T-cell (primary cell): ENCODE measurements around the gene B3GALT5. TPM values are rescaled to one million over a fixed set of nuclear protein-coding genes. Genes with fewer than 3 reads are reported as not detected.

Experiments used
- ATAC-seq, 4 experiments: fragments of 200-7000 bp in 3 of 4; fragments of 150-1000 bp in 1 of 4; cut with Tn5 transposase; replicated peaks in 1 of 4; 1 replicate in 3 of 4; 2 replicates in 1 of 4; pipeline ENCODE4 v1.10.0; 2021; ENCODE audit warnings: moderate library complexity in 3 of 4, mild to moderate bottlenecking in 2 of 4, moderate number of reproducible peaks in 1 of 4
- CTCF ChIA-PET, 2 donors: fragments of 300-600 bp; sonication (Branson Sonifier 250); formaldehyde crosslinking; loops; one replicate each; lab custom pipeline; 2022; ENCODE audit warnings: antibody characterized with exemption in 2 of 2; lab: Charles Lee
- POLR2A ChIA-PET, 2 donors: fragments of 300-600 bp; sonication (Branson Sonifier 250); formaldehyde crosslinking; loops; one replicate each; lab custom pipeline; 2022; ENCODE audit warnings: antibody characterized with exemption in 2 of 2; lab: Charles Lee
- DNase-seq, 35 experiments: peaks; one replicate each; pipeline versions ENCODE4 v3.0.0 to v3.0.0-alpha.2; 2013 to 2023
- H3K27ac ChIP-seq: one replicate; pipeline ENCODE4 v1.5.1; 2013; ENCODE audit warnings: low read length
- H3K27me3 ChIP-seq, 2 experiments: replicated peaks in 1 of 2; 1 replicate in 1 of 2; 2 replicates in 1 of 2; pipeline versions ENCODE4 v1.6.1 to v1.7.0; 2013; ENCODE audit warnings: low read length in 1 of 2, mixed read lengths in 1 of 2; ENCODE audit not compliant: control insufficient read depth in 2 of 2, insufficient read depth in 2 of 2; ENCODE audit errors: extremely low read depth in 1 of 2
- H3K36me3 ChIP-seq, 2 donors: 1 replicate in 1 of 2; 2 replicates in 1 of 2; pipeline versions ENCODE4 v1.6.1 to v1.7.0; 2013; ENCODE audit warnings: low read length in 1 of 2; ENCODE audit not compliant: control insufficient read depth in 2 of 2, insufficient read depth in 1 of 2; ENCODE audit errors: extremely low read depth in 1 of 2
- H3K4me1 ChIP-seq, 2 experiments: 1 replicate in 1 of 2; 2 replicates in 1 of 2; pipeline versions ENCODE4 v1.6.1 to v1.7.0; 2013; ENCODE audit warnings: low read length in 2 of 2, mixed read lengths in 1 of 2; ENCODE audit not compliant: insufficient read depth in 2 of 2, control insufficient read depth in 1 of 2; ENCODE audit errors: extremely low read depth in 1 of 2
- H3K4me3 ChIP-seq, 2 donors: 1 replicate in 1 of 2; 2 replicates in 1 of 2; pipeline versions ENCODE4 v1.5.1 to v1.7.0; 2013; ENCODE audit warnings: mild to moderate bottlenecking in 2 of 2, low read length in 1 of 2, moderate library complexity in 1 of 2; ENCODE audit not compliant: control insufficient read depth in 1 of 2; ENCODE audit errors: extremely low read depth in 1 of 2
- H3K9me3 ChIP-seq: 2 replicates; pipeline ENCODE4 v1.7.0; 2013
- H3K27ac Mint-ChIP-seq, 2 donors: one replicate each; pipeline ENCODE4 v1.8.0; 2020 to 2021; ENCODE audit warnings: mild to moderate bottlenecking in 2 of 2, mixed read lengths in 2 of 2
- H3K27me3 Mint-ChIP-seq, 2 donors: one replicate each; pipeline ENCODE4 v1.8.0; 2021 to 2022; ENCODE audit warnings: mixed read lengths in 2 of 2
- H3K36me3 Mint-ChIP-seq: one replicate; pipeline ENCODE4 v1.8.0; 2021; ENCODE audit warnings: mixed read lengths
- H3K4me1 Mint-ChIP-seq, 3 donors: one replicate each; pipeline ENCODE4 v1.8.0; 2020 to 2022; ENCODE audit warnings: mixed read lengths in 3 of 3, mild to moderate bottlenecking in 1 of 3
- H3K4me3 Mint-ChIP-seq, 3 donors: one replicate each; pipeline ENCODE4 v1.8.0; 2020 to 2022; ENCODE audit warnings: mild to moderate bottlenecking in 3 of 3, mixed read lengths in 3 of 3, moderate library complexity in 3 of 3
- H3K9me3 Mint-ChIP-seq, 3 donors: one replicate each; pipeline ENCODE4 v1.8.0; 2020 to 2022; ENCODE audit warnings: mixed read lengths in 3 of 3
- WGBS: methylation state at CpG from one replicate; pipeline ENCODE4 v1.1.5; 2013; ENCODE audit warnings: missing lambda C conversion rate; ENCODE audit not compliant: insufficient coverage; 5-methylcytosine and 5-hydroxymethylcytosine counted together
- total RNA-seq, 35 experiments: library from RNA in 6 of 35; stranded (reverse) in 6 of 35; fragments of 120-200 nt in 1 of 35; gene quantifications; one replicate each; pipeline versions ENCODE4 v1.2.1 to v1.2.4 and lab custom pipeline; 2013 to 2026

Gene B3GALT5
- total RNA-seq, 5 donors from 2014 or later (not counting 1 experiment from before 2014, with no cell fraction given) = 0.03 to 0.09 (median 0.06) TPM; not detected in 2

- H3K4me3 ChIP-seq = no peak overlapping the region
- H3K36me3 ChIP-seq = no peaks in the 10 kb centered on the region
- Mint-ChIP-seq H3K4me3 (no peak overlapping the region), H3K9me3 (peaks cover 0 to 5% (median 5%) of the 10 kb centered on the region in 3 donors), H3K36me3 (no peaks in the 10 kb centered on the region), H3K27me3 (peaks cover 4 to 13% of the 10 kb centered on the region in 2 donors), H3K27ac (no peak overlapping the region), H3K4me1 (no peaks in the 10 kb centered on the region)
- ATAC-seq (no peak), DNase-seq (no peak)
- no peak overlapping the region for H3K27ac ChIP-seq
- ChIA-PET POLR2A (no interaction called here), CTCF (no interaction called here)
- H3K27me3 ChIP-seq = peaks cover 2 to 12% of the 10 kb centered on the region in 2 experiments
- 89% methylated on average over 3 of the region's 12 CpGs for WGBS
- H3K4me1 ChIP-seq = no peaks in the 10 kb centered on the region
- no peaks in the 10 kb centered on the region for H3K9me3 ChIP-seq
Measured at GRCh38 chr21:39675590-39675989, 62.9 kb downstream of the B3GALT5 start.

- H3K36me3 ChIP-seq = no peaks in the 10 kb centered on the region
- Mint-ChIP-seq H3K4me1 (no peaks in the 10 kb centered on the region), H3K36me3 (no peaks in the 10 kb centered on the region), H3K4me3 (no peak overlapping the region), H3K27ac (no peak overlapping the region), H3K27me3 (peaks cover 4 to 13% of the 10 kb centered on the region in 2 donors), H3K9me3 (peaks cover 0 to 5% (median 5%) of the 10 kb centered on the region in 3 donors)
- H3K27me3 ChIP-seq = peaks cover 2 to 12% of the 10 kb centered on the region in 2 experiments
- H3K9me3 ChIP-seq = no peaks in the 10 kb centered on the region
- ATAC-seq (no peak), DNase-seq (no peak)
- 69% methylated on average over 10 of the region's 14 CpGs for WGBS
- no peak overlapping the region for H3K4me3 ChIP-seq
- ChIA-PET POLR2A (no interaction called here), CTCF (no interaction called here)
- no peaks in the 10 kb centered on the region for H3K4me1 ChIP-seq
- H3K27ac ChIP-seq = no peak overlapping the region
Measured at GRCh38 chr21:39675993-39676661, 63.4 kb downstream of the B3GALT5 start.

- POLR2A ChIA-PET = no interaction called here
- H3K27ac Mint-ChIP-seq = no peak overlapping the region
Measured at GRCh38 chr21:39680216-39680615, 67.5 kb downstream of the B3GALT5 start.

GRCh38 chr21:39681257-39681656 lies 68.5 kb downstream of the B3GALT5 start:
- DNase-seq (no peak), ATAC-seq (no peak)
- Histone ChIP-seq H3K27ac (no peak overlapping the region), H3K4me3 (no peak overlapping the region), H3K9me3 (no peaks in the 10 kb centered on the region), H3K27me3 (no peaks in the 10 kb centered on the region), H3K36me3 (no peaks in the 10 kb centered on the region), H3K4me1 (no peaks in the 10 kb centered on the region)
- H3K27me3 Mint-ChIP-seq = peaks cover 0 to 3% of the 10 kb centered on the region in 2 donors
- no peaks in the 10 kb centered on the region for H3K4me1 Mint-ChIP-seq
- H3K36me3 Mint-ChIP-seq = no peaks in the 10 kb centered on the region
- no peak overlapping the region for H3K27ac Mint-ChIP-seq
- CTCF ChIA-PET = no interaction called here
- H3K9me3 Mint-ChIP-seq = peaks cover 0 to 11% (median 5%) of the 10 kb centered on the region in 3 donors
- no peak overlapping the region for H3K4me3 Mint-ChIP-seq
- WGBS = no CpG with 5 or more reads among the region's 4 CpGs
- POLR2A ChIA-PET = no interaction called here

More at GRCh38 chr21:39680216-39680615, 67.5 kb downstream of the B3GALT5 start:
- H3K4me3 Mint-ChIP-seq = no peak overlapping the region
- DNase-seq (no peak), ATAC-seq (no peak)
- peaks cover 0 to 11% (median 5%) of the 10 kb centered on the region in 3 donors for H3K9me3 Mint-ChIP-seq
- peaks cover 0 to 4% of the 10 kb centered on the region in 2 donors for H3K27me3 Mint-ChIP-seq
- H3K9me3 ChIP-seq = no peaks in the 10 kb centered on the region
- peaks cover 0 to 2% of the 10 kb centered on the region in 2 experiments for H3K27me3 ChIP-seq
- H3K4me1 ChIP-seq = no peaks in the 10 kb centered on the region
- no peak overlapping the region for H3K27ac ChIP-seq
- H3K36me3 Mint-ChIP-seq = no peaks in the 10 kb centered on the region
- H3K4me3 ChIP-seq = no peak overlapping the region
- no peaks in the 10 kb centered on the region for H3K36me3 ChIP-seq
- WGBS = no CpG with 5 or more reads among the region's 4 CpGs
- no peaks in the 10 kb centered on the region for H3K4me1 Mint-ChIP-seq
- CTCF ChIA-PET = no interaction called here

GRCh38 chr21:39681845-39682244 lies 69.1 kb downstream of the B3GALT5 start:
- no peaks in the 10 kb centered on the region for H3K4me1 ChIP-seq
- Mint-ChIP-seq H3K27me3 (peaks cover 0 to 3% of the 10 kb centered on the region in 2 donors), H3K4me3 (no peak overlapping the region), H3K27ac (no peak overlapping the region), H3K9me3 (peaks cover 0 to 11% (median 5%) of the 10 kb centered on the region in 3 donors), H3K36me3 (no peaks in the 10 kb centered on the region), H3K4me1 (no peaks in the 10 kb centered on the region)
- no peak overlapping the region for H3K27ac ChIP-seq
- ATAC-seq (no peak), DNase-seq (no peak)
- no peaks in the 10 kb centered on the region for H3K9me3 ChIP-seq
- no CpG with 5 or more reads among the region's 2 CpGs for WGBS
- H3K36me3 ChIP-seq = no peaks in the 10 kb centered on the region
- H3K4me3 ChIP-seq = no peak overlapping the region
- CTCF ChIA-PET = no interaction called here
- no peaks in the 10 kb centered on the region for H3K27me3 ChIP-seq
- POLR2A ChIA-PET = no interaction called here

GRCh38 chr21:39685236-39685635 lies 72.5 kb downstream of the B3GALT5 start:
- no peak overlapping the region for H3K4me3 Mint-ChIP-seq
- CTCF ChIA-PET = no interaction called here
- Histone ChIP-seq H3K27ac (no peak overlapping the region), H3K4me3 (no peak overlapping the region), H3K4me1 (no peaks in the 10 kb centered on the region), H3K9me3 (no peaks in the 10 kb centered on the region), H3K36me3 (no peaks in the 10 kb centered on the region), H3K27me3 (no peaks in the 10 kb centered on the region)
- H3K27me3 Mint-ChIP-seq = peaks cover 3 to 4% of the 10 kb centered on the region in 2 donors
- no peak overlapping the region for H3K27ac Mint-ChIP-seq
- H3K9me3 Mint-ChIP-seq = peaks cover 0 to 6% (median 0%) of the 10 kb centered on the region in 3 donors
- ATAC-seq (no peak), DNase-seq (no peak)
- no CpG with 5 or more reads among the region's 1 CpG for WGBS
- H3K4me1 Mint-ChIP-seq = no peaks in the 10 kb centered on the region
- POLR2A ChIA-PET = no interaction called here
- no peaks in the 10 kb centered on the region for H3K36me3 Mint-ChIP-seq
